ENCODE results near the gene FDXR. TPM values are rescaled to one million over a fixed set of nuclear protein-coding genes. Genes with fewer than 3 reads are reported as not detected.

Gene FDXR
- total and polyA plus RNA-seq, 9 donors, result 11.1 to 50.8 (median 40.1) TPM

DNA sequence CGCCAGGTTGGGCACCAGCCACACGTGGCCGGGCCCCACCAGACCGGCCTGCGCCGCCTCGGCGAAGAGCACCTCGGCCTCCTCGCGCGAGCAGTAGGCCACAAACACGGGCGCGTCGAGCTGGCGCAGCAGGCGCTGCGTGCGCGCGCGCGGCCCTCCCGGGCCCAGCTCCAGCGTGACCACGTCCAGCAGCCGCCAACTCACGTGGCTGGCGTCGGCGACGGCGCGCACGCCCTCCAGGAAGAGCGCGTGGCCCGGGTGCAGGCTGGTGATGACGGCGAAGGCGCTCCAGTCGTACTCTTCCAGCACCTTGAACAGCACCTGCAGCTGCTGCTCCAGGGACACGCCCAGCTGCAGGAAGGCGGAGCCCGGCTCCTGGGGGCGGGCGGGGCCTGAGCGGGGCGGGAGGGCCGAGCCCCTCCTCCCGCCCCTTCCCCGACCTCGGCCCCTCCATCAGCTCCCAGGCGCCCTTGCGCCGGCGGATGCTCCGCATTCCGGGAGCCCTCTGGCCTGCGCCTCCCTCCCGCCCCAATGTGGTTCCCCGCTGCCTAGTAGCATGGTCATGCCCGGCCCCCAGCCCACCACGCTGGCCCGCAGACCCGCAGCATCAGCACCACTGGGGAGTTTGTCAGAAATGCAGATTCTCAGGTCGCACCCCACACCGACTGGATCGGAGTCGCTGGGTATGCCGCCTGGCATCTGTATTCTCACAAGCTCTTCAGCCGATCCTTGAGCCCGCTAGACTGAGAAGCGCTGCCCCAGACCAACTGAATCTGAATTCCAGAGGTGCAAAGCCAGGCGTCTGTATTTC is 20.4 kb downstream of the FDXR start:
- no peak for DNase-seq
- H3K9me3 ChIP-seq, result no peaks in the 10 kb centered on the region
- H3K4me1 ChIP-seq (ENCODE audit: insufficient read depth), result no peaks in the 10 kb centered on the region
- TF ChIP-seq POLR2A (IDR thresholded peaks at IDR 0.05), result no peak
- TF ChIP-seq EP300 (IDR thresholded peaks at IDR 0.05), result no peak
- TF ChIP-seq, protein P1, sequence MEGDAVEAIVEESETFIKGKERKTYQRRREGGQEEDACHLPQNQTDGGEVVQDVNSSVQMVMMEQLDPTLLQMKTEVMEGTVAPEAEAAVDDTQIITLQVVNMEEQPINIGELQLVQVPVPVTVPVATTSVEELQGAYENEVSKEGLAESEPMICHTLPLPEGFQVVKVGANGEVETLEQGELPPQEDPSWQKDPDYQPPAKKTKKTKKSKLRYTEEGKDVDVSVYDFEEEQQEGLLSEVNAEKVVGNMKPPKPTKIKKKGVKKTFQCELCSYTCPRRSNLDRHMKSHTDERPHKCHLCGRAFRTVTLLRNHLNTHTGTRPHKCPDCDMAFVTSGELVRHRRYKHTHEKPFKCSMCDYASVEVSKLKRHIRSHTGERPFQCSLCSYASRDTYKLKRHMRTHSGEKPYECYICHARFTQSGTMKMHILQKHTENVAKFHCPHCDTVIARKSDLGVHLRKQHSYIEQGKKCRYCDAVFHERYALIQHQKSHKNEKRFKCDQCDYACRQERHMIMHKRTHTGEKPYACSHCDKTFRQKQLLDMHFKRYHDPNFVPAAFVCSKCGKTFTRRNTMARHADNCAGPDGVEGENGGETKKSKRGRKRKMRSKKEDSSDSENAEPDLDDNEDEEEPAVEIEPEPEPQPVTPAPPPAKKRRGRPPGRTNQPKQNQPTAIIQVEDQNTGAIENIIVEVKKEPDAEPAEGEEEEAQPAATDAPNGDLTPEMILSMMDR (IDR thresholded peaks at IDR 0.05), result no peak
- no peaks in the 10 kb centered on the region for H3K36me3 ChIP-seq
- intact Hi-C loops (cut with DNase I), result no loop called here
- H3K27me3 ChIP-seq, result peaks cover 9% of the 10 kb centered on the region
- H3K27ac ChIP-seq, result no peak overlapping the region
- 8 to 18% (median 16%) methylated on average over 46 to 76 of the region's 76 CpGs for WGBS, 3 donors
- H3K4me3 ChIP-seq, result no peak overlapping the region

DNA sequence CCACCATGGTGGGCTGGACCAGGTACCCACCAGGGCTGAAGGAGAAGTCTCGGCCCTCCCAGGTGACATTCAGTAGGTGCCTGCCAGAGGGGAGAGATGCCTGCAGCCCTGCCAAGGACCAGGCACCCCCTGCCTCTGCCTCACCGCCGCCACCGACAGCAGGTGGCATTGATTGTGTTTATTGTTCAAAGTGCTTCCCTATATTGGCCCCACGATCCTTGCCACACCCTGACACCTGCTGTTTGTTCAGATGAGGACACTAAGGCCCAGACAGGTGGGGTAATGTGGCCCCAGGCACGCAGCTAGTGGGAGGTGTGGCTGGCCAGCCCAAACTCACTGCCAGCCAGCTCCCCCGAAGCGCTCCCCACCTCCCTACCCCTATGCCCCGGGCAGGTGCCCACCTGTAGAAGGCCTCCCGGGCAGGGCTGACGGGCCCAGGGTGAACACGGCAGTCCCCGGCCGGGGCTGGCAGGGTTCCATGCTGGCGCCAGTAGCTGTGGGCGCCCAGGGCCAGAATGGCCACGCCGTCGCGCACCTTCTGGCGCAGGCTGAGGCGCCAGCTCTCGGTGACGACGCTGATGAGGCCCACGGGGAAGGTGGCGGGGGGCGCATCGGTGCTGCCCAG is 21.1 kb downstream of the FDXR start:
- TF ChIP-seq, protein P1 (IDR thresholded peaks at IDR 0.05), result no peak
- TF ChIP-seq POLR2A (IDR thresholded peaks at IDR 0.05), result no peak
- no peak for TF ChIP-seq EP300 (IDR thresholded peaks at IDR 0.05)
- Histone ChIP-seq H3K27ac (no peak overlapping the region), H3K9me3 (no peaks in the 10 kb centered on the region), H3K36me3 (no peaks in the 10 kb centered on the region), H3K4me3 (no peak overlapping the region), H3K27me3 (peaks cover 9% of the 10 kb centered on the region), H3K4me1 (ENCODE audit: insufficient read depth) (no peaks in the 10 kb centered on the region)
- 58 to 71% (median 69%) methylated on average over 14 to 29 of the region's 29 CpGs for WGBS, 3 donors
- no peak for DNase-seq
- intact Hi-C loops (cut with DNase I), result no loop called here

DNA sequence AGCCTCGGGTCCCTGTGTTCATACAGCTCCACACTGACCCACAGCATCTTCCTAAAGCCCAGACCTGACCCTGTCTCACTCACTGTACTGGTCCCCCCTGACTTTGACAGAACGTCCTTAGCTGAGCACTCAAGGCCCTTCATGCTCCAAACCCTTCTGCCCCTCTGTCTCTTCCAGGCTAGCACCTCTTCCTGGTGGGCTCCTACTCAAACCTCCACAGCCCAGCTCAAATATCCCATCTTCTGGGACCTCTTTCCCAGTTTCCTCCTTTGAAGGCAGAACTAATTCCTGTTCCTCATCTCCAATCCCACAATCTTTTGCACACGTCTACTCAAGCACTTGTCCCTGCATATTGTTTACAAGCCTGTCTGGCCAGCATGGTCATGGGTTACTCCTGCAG is 21.9 kb downstream of the FDXR start:
- H3K36me3 ChIP-seq, result no peaks in the 10 kb centered on the region
- TF ChIP-seq EP300 (IDR thresholded peaks at IDR 0.05) (no peak), POLR2A (IDR thresholded peaks at IDR 0.05) (no peak)
- TF ChIP-seq, protein P1 (IDR thresholded peaks at IDR 0.05), result no peak
- intact Hi-C loops (cut with DNase I), result no loop called here
- no peaks in the 10 kb centered on the region for H3K4me1 ChIP-seq (ENCODE audit: insufficient read depth)
- no peak for DNase-seq
- 64 to 69% (median 68%) methylated on average over 3 of the region's 3 CpGs for WGBS, 3 donors
- H3K4me3 ChIP-seq, result no peak overlapping the region
- H3K27ac ChIP-seq, result no peak overlapping the region
- H3K9me3 ChIP-seq, result no peaks in the 10 kb centered on the region
- peaks cover 9% of the 10 kb centered on the region for H3K27me3 ChIP-seq

DNA sequence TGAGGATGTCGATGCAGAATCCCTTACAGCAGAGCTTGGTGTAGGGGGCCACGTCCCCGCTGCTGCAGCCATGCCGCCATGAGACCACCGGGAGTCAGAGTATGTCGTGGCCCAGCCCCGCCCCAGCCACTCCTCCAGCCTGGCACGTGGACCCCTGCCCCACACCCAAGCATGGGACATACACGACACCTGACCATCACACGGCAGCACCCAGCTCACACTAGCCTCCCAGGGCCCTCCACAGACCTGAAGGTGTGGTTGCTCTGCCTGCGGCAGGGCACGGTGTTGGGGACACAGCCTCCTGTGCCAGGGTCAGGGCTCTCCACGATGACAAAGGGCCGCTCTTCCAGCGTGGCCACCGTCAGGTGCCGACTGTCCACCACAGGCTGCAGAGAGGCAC is 22.5 kb downstream of the FDXR start:
- intact Hi-C loops (cut with DNase I), result no loop called here
- H3K4me3 ChIP-seq, result no peak overlapping the region
- WGBS, 3 donors, result 82 to 86% (median 86%) methylated on average over 16 to 17 of the region's 17 CpGs

More for the DNA sequence above, 22.5 kb downstream of the FDXR start:
- H3K27ac ChIP-seq, result no peak overlapping the region
- H3K27me3 ChIP-seq, result peaks cover 9% of the 10 kb centered on the region
- TF ChIP-seq, protein P1 (IDR thresholded peaks at IDR 0.05), result no peak
- TF ChIP-seq EP300 (IDR thresholded peaks at IDR 0.05) (no peak), POLR2A (IDR thresholded peaks at IDR 0.05) (no peak)
- H3K4me1 ChIP-seq (ENCODE audit: insufficient read depth), result no peaks in the 10 kb centered on the region
- DNase-seq, result no peak
- H3K9me3 ChIP-seq, result no peaks in the 10 kb centered on the region
- H3K36me3 ChIP-seq, result no peaks in the 10 kb centered on the region
